Omental fat pad (tissue), 4 donors: ENCODE measurements around the gene TMEM243. TPM values are rescaled to one million over a fixed set of nuclear protein-coding genes. Genes with fewer than 3 reads are reported as not detected.

Experiments
- ATAC-seq: fragments of 150-250 bp; one replicate; pipeline ENCODE4 v1.9.1; 2016; ENCODE audit warnings: mild to moderate bottlenecking, moderate library complexity; ENCODE audit not compliant: low FRiP score
- DNase-seq: peaks from one replicate; pipeline ENCODE4 v3.0.0-alpha.2; 2019; ENCODE audit warnings: low spot score
- CTCF ChIP-seq, 3 donors: fragments of 450-650 bp; IDR thresholded peaks; one replicate each; pipeline ENCODE4 v1.5.1; 2016 to 2017; ENCODE audit warnings: antibody characterized with exemption in 3 of 3, mild to moderate bottlenecking in 3 of 3, moderate library complexity in 2 of 3
- total RNA-seq, 4 donors: library from RNA; depleted of rRNA; stranded (reverse); fragments of >200 nt; gene quantifications; one replicate each; pipeline ENCODE4 v1.1.0, GENCODE V29; 2016

TMEM243 gene
- total RNA-seq, 4 donors from 2014 or later: 27.4 to 58.6 (median 37.5) TPM

DNA sequence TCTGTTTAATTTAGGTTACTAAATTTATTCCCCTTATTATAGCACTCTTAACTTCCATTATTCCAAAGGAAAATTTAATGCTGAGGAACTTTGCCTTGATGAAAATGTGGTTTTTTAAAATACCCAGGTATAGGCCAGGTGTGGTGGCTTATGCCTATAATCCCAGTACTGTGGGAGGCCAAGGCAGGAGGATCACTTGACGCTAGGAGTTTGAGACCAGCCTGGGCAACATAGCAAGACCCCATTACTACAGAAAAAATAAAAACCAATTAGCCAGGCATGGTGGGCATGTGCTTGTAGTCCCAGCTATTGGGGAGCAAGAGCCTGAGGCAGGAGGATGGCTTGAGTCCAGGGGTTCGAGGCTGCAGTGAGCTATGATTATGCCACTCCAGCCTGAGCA is 32.4 kb downstream of the TMEM243 start:
- no peak for TF ChIP-seq CTCF (IDR thresholded peaks at IDR 0.05)
- DNase-seq (no peak), ATAC-seq (no peak)

GRCh38 chr7:87179180-87179579 is 40.4 kb downstream of the TMEM243 start:
- ATAC-seq (no peak), DNase-seq (no peak)
- no peak for TF ChIP-seq CTCF (IDR thresholded peaks at IDR 0.05)

GRCh38 chr7:87178320-87178719 is 41.2 kb downstream of the TMEM243 start:
- ATAC-seq: no peak
- no peak for DNase-seq
- no peak for TF ChIP-seq CTCF (IDR thresholded peaks at IDR 0.05)

DNA sequence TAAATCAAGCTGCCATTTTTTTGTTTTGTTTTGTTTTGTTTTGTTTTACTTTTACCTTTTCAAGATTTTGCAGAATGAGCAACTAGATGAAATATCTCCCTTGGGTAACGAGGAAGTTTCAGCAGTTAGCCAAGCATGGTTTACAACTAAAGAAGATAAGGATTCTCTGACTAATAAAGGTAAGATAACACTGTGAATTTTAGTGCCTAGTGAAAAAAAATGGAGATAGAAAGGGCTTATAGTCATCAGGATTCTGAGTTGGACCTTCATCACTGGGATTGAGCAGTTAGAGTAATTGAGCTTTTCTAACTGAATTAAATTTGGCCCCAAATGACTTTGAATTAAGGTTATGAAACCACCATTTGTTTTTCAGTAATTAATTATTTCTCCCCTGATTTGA is 46.1 kb downstream of the TMEM243 start:
- no peak for ATAC-seq

DNA sequence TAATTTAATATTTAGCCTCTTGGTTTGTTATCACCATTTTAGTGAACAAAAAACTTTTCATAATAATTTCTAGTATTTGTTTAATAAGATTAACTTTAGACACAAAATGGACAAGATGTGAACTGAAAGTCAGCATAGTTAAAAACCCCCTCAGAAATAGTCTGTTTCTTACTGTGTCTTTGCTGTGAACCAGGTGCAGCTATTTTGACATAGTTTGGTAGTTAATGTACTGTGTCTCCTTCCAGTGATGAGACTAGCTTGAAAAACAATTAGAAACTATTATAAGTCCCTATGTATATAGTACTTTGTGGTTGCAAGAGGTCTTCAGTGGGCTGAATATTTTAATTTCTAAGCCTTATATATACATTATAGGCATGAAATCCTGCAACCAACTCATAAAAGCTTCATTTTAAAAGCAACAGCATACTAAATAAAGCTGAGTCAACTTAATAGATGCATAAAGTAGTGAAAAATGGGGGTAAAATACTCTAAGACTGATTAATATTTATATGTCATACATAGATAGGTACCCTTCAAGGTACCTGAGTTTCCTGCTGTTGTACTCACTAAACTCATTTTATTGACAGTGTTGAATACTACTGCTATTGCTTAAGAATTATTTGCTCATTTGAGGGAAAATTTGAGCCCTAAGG is 48.1 kb downstream of the TMEM243 start:
- TF ChIP-seq CTCF (IDR thresholded peaks at IDR 0.05): no peak
- no peak for ATAC-seq
- DNase-seq: no peak

More for the DNA sequence above, 46.1 kb downstream of the TMEM243 start:
- DNase-seq: no peak
- no peak for TF ChIP-seq CTCF (IDR thresholded peaks at IDR 0.05)

DNA sequence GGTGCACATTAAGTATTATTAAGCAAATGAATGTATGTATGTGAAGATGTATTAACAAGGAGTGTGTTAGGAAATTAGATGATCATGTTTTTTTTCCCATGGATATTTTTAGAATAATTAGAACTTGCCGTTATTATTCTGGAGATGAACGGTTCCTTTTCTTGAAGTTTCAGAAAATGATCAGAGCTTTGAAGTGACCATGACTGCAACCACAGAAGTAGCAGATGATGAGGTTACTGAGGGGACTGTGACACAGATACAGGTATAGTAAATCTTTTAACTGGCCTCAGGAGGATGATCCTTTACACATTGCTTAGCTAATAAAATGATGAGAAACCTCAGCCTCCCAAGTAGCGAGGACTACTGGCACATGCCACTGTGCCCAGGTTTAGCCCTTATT is 48.7 kb downstream of the TMEM243 start:
- DNase-seq (no peak), ATAC-seq (no peak)
- no peak for TF ChIP-seq CTCF (IDR thresholded peaks at IDR 0.05)

- no peak for TF ChIP-seq CTCF (IDR thresholded peaks at IDR 0.05)
- ATAC-seq (no peak), DNase-seq (no peak)
Observed at GRCh38 chr7:87164433-87164832, 55.1 kb downstream of the TMEM243 start.
